HG03108 (cell line): ENCODE results near the gene NF1.

Experiments used
- ATAC-seq: cut with Tn5 transposase; IDR thresholded peaks from one replicate; pipeline ENCODE4 v1.9.1; 2021; ENCODE audit warnings: moderate library complexity; ENCODE audit not compliant: unreplicated experiment

Gene NF1

GRCh38 chr17:31394544-31394943 is 299.8 kb downstream of the NF1 start:
- no peak for ATAC-seq

GRCh38 chr17:31397256-31397939 is 302.6 kb downstream of the NF1 start:
- no peak for ATAC-seq

GRCh38 chr17:31398381-31399311 is 303.9 kb downstream of the NF1 start:
- ATAC-seq = no peak

- ATAC-seq = no peak
Measured at GRCh38 chr17:31400481-31400950, 305.7 kb downstream of the NF1 start.

GRCh38 chr17:31401456-31402254 is 306.9 kb downstream of the NF1 start:
- ATAC-seq = no peak

- no peak for ATAC-seq
Measured at GRCh38 chr17:31404028-31404949, 309.5 kb downstream of the NF1 start.

- ATAC-seq = no peak
Measured at GRCh38 chr17:31405890-31406371, 311.2 kb downstream of the NF1 start.

GRCh38 chr17:31408586-31408985 is 313.8 kb downstream of the NF1 start:
- ATAC-seq = no peak

GRCh38 chr17:31411707-31412285 is 317.0 kb downstream of the NF1 start:
- no peak for ATAC-seq

GRCh38 chr17:31412511-31412910 is 317.7 kb downstream of the NF1 start:
- ATAC-seq = no peak

GRCh38 chr17:31413081-31413799 is 318.5 kb downstream of the NF1 start:
- ATAC-seq = no peak

GRCh38 chr17:31413874-31414549 is 319.2 kb downstream of the NF1 start:
- no peak for ATAC-seq

GRCh38 chr17:31414550-31414918 is 319.8 kb downstream of the NF1 start:
- ATAC-seq = no peak

GRCh38 chr17:31415004-31415454 is 320.3 kb downstream of the NF1 start:
- no peak for ATAC-seq

- ATAC-seq = no peak
Measured at GRCh38 chr17:31415640-31416502, 321.1 kb downstream of the NF1 start.

- no peak for ATAC-seq
Measured at GRCh38 chr17:31416503-31416923, 321.7 kb downstream of the NF1 start.

- ATAC-seq = no peak
Measured at GRCh38 chr17:31417051-31417792, 322.4 kb downstream of the NF1 start.
